ENCODE measurements around the gene ASTE1. TPM values are rescaled to one million over a fixed set of nuclear protein-coding genes. Genes with fewer than 3 reads are reported as not detected.

ASTE1 gene
- total RNA-seq, 1 experiment from 2014 or later = 2.9 TPM

GRCh38 chr3:130963878-130964277 lies 62.7 kb downstream of the ASTE1 start:
- H3K9me3 ChIP-seq (ENCODE audit: low read length) = no peaks in the 10 kb centered on the region
- ChIA-PET CTCF (no interaction called here), POLR2A (ENCODE audit: unreplicated experiment) (no interaction called here)
- no peaks in the 10 kb centered on the region for H3F3A ChIP-seq (ENCODE audit: low read length, unreplicated experiment)
- TF ChIP-seq EZH2 (IDR thresholded peaks at IDR 0.05; ENCODE audit: low read length, unreplicated experiment) (no peak), CTCF (conservative IDR thresholded peaks at IDR 0.05; ENCODE audit: low read depth, low read length) (no peak), EZH2phosphoT487 (IDR thresholded peaks at IDR 0.05; ENCODE audit: borderline replicate concordance, low read length) (no peak)
- no peaks in the 10 kb centered on the region for H3K27me3 ChIP-seq (ENCODE audit: low read length)
- peak overlapping the region; percentile 98 for H3K27ac ChIP-seq (ENCODE audit: low read length)
- H3K4me2 ChIP-seq (ENCODE audit: low read length) = peak overlapping the region; percentile 72
- no peaks in the 10 kb centered on the region for H3K79me2 ChIP-seq (ENCODE audit: low read length)
- peaks cover 22% of the 10 kb centered on the region for H3K4me1 ChIP-seq (ENCODE audit: insufficient read depth, low read length)
- peak overlapping the region; percentile 77 for H3K9ac ChIP-seq (ENCODE audit: low read length)
- peak; percentile 98 for ATAC-seq
- DNase-seq = peak; percentile 93
- TSS peak; percentile 32 for BruUV-seq (replicated peaks)
- no peaks in the 10 kb centered on the region for H3K9me2 ChIP-seq (replicated peaks; ENCODE audit: low read length)
- peaks cover 20% of the 10 kb centered on the region for H3K36me3 ChIP-seq (ENCODE audit: low read depth, low read length)
- H4K20me1 ChIP-seq (ENCODE audit: low read length) = no peaks in the 10 kb centered on the region
- H3K4me3 ChIP-seq (ENCODE audit: low read length) = peak overlapping the region; percentile 33; the same call in 1 of the 2 replicates
- intact Hi-C loops (cut with micrococcal nuclease) = loop anchor here (1.0 to 5.0 kb wide), 3 partner anchors 8 to 63 kb away; partner anchors contain the start of genes ASTE1 and NEK11
- no peak overlapping the region for H2AFZ ChIP-seq (ENCODE audit: low read length)

Other genes starting within 250 kb of the ASTE1 start
- gene ATP2C1, start 132.7 kb downstream of the ASTE1 start, total RNA-seq (2014; rRNA removed) = 34.0 and 49.1 TPM in 2 replicates
- gene NEK11, start 52 bp upstream of the ASTE1 start, total RNA-seq (2014; rRNA removed) = 3.1 and 5.8 TPM in 2 replicates

Data from PC-3 (cell line).